ENCODE data around the gene TAS1R2. TPM values are rescaled to one million over a fixed set of nuclear protein-coding genes. Genes with fewer than 3 reads are reported as not detected.

TAS1R2 gene
- total and polyA plus RNA-seq, 9 donors: not detected

- H3K27me3 ChIP-seq: no peaks in the 10 kb centered on the region
- H3K4me3 ChIP-seq: no peak overlapping the region
- intact Hi-C loops (cut with DNase I): no loop called here
- H3K27ac ChIP-seq: no peak overlapping the region
- WGBS, 3 donors: 75 to 80% (median 80%) methylated on average over 10 of the region's 10 CpGs
- DNase-seq: no peak
- no peaks in the 10 kb centered on the region for H3K9me3 ChIP-seq
- TF ChIP-seq CTCF (IDR thresholded peaks at IDR 0.05) (no peak), POLR2A (IDR thresholded peaks at IDR 0.05) (no peak), EP300 (IDR thresholded peaks at IDR 0.05) (no peak)
- no peaks in the 10 kb centered on the region for H3K36me3 ChIP-seq
- H3K4me1 ChIP-seq (ENCODE audit: insufficient read depth): no peaks in the 10 kb centered on the region
Observed at GRCh38 chr1:18807334-18808063, 52.0 kb downstream of the TAS1R2 start.

- Histone ChIP-seq H3K27me3 (no peaks in the 10 kb centered on the region), H3K36me3 (no peaks in the 10 kb centered on the region), H3K4me1 (ENCODE audit: insufficient read depth) (no peaks in the 10 kb centered on the region), H3K27ac (no peak overlapping the region), H3K9me3 (no peaks in the 10 kb centered on the region), H3K4me3 (no peak overlapping the region)
- DNase-seq: no peak
- TF ChIP-seq POLR2A (IDR thresholded peaks at IDR 0.05) (no peak), EP300 (IDR thresholded peaks at IDR 0.05) (no peak), CTCF (IDR thresholded peaks at IDR 0.05) (no peak)
- WGBS, 3 donors: 67 to 75% (median 72%) methylated on average over 7 of the region's 7 CpGs
- intact Hi-C loops (cut with DNase I): no loop called here
Observed at GRCh38 chr1:18805925-18806849, 53.3 kb downstream of the TAS1R2 start.

- Histone ChIP-seq H3K9me3 (no peaks in the 10 kb centered on the region), H3K4me3 (no peak overlapping the region), H3K27me3 (no peaks in the 10 kb centered on the region), H3K4me1 (ENCODE audit: insufficient read depth) (no peaks in the 10 kb centered on the region), H3K27ac (no peak overlapping the region), H3K36me3 (no peaks in the 10 kb centered on the region)
- intact Hi-C loops (cut with DNase I): no loop called here
- no peak for TF ChIP-seq CTCF (IDR thresholded peaks at IDR 0.05)
- TF ChIP-seq POLR2A (IDR thresholded peaks at IDR 0.05): no peak
- no peak for TF ChIP-seq EP300 (IDR thresholded peaks at IDR 0.05)
- WGBS, 3 donors: 33 to 49% (median 43%) methylated on average over 15 of the region's 15 CpGs
- DNase-seq: no peak
Observed at GRCh38 chr1:18805150-18805879, 54.1 kb downstream of the TAS1R2 start.

GRCh38 chr1:18803851-18804250, 55.6 kb downstream of the TAS1R2 start:
- DNase-seq: no peak
- WGBS, 3 donors: 13 to 23% (median 16%) methylated on average over 10 of the region's 10 CpGs
- intact Hi-C loops (cut with DNase I): no loop called here
- Histone ChIP-seq H3K36me3 (no peaks in the 10 kb centered on the region), H3K27ac (no peak overlapping the region), H3K4me1 (ENCODE audit: insufficient read depth) (no peaks in the 10 kb centered on the region), H3K27me3 (no peaks in the 10 kb centered on the region), H3K9me3 (no peaks in the 10 kb centered on the region), H3K4me3 (no peak overlapping the region)
- TF ChIP-seq CTCF (IDR thresholded peaks at IDR 0.05): no peak
